HL-60 (cell line): ENCODE measurements around the gene LIPA.

Source experiments
- DNase-seq, 2 experiments: peaks; one replicate each; pipeline ENCODE4 v3.0.0-alpha.2; 2010 to 2020; ENCODE audit warnings: low read depth in 1 of 2, low spot score in 1 of 2
- H3K27ac ChIP-seq: fragments of 250-450 bp; sonication (Bioruptor Pico); replicated peaks from 2 replicates; pipeline ENCODE4 v1.5.1; 2020; ENCODE audit warnings: mild to moderate bottlenecking, moderate library complexity
- H3K27me3 ChIP-seq: fragments of 250-450 bp; sonication (Bioruptor Pico); 2 replicates; pipeline ENCODE4 v1.5.1; 2021; ENCODE audit warnings: mild to moderate bottlenecking, moderate library complexity; ENCODE audit not compliant: insufficient read depth, poor library complexity, severe bottlenecking
- H3K4me3 ChIP-seq: replicated peaks from 2 replicates; pipeline ENCODE4 v1.5.1; 2011; ENCODE audit warnings: mild to moderate bottlenecking, control low read depth, low read length; ENCODE audit not compliant: insufficient read depth
- GABPA ChIP-seq: IDR thresholded peaks from 2 replicates; pipeline ENCODE4 v1.6.1; 2012; ENCODE audit warnings: low read depth
- POLR2AphosphoS5 ChIP-seq: IDR thresholded peaks from 2 replicates; pipeline ENCODE4 v1.6.1; 2012; ENCODE audit warnings: low read depth
- SPI1 ChIP-seq: IDR thresholded peaks from 2 replicates; pipeline ENCODE4 v1.6.1; 2012; ENCODE audit warnings: low read depth, mild to moderate bottlenecking, borderline replicate concordance
- TF ChIP-seq, protein P1 (sequence below): IDR thresholded peaks from 2 replicates; pipeline ENCODE4 v1.6.1; 2012; ENCODE audit warnings: low read depth; ENCODE audit not compliant: insufficient replicate concordance
- TF ChIP-seq, protein P2 (sequence below): IDR thresholded peaks from one replicate; pipeline ENCODE4 v1.5.1; 2011; ENCODE audit warnings: low read length, control low read depth, inconsistent platforms; ENCODE audit not compliant: insufficient read depth

Gene LIPA

DNA sequence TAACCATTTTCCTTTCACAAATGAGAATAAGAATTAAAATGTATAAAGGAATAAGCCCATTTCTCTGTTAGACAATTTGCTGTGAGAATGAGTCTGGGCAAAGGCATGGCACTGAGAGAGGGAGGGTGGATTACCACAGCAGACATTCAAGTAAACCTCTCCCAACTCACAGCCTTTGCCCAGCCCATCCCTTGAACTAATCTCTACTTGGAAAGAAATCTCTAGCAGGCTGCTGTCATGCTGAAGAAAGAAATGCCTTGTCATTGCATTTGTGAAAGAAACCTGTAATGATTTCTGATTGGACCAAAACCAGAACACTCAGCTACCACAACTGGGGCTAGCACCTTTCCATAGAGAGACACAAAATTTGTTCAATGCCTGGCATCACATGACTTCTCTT lies 83.7 kb downstream of the LIPA start:
- H3K27ac ChIP-seq: no peak overlapping the region
- H3K4me3 ChIP-seq: no peak overlapping the region
- peaks cover 2% of the 10 kb centered on the region for H3K27me3 ChIP-seq
- TF ChIP-seq, protein P1, sequence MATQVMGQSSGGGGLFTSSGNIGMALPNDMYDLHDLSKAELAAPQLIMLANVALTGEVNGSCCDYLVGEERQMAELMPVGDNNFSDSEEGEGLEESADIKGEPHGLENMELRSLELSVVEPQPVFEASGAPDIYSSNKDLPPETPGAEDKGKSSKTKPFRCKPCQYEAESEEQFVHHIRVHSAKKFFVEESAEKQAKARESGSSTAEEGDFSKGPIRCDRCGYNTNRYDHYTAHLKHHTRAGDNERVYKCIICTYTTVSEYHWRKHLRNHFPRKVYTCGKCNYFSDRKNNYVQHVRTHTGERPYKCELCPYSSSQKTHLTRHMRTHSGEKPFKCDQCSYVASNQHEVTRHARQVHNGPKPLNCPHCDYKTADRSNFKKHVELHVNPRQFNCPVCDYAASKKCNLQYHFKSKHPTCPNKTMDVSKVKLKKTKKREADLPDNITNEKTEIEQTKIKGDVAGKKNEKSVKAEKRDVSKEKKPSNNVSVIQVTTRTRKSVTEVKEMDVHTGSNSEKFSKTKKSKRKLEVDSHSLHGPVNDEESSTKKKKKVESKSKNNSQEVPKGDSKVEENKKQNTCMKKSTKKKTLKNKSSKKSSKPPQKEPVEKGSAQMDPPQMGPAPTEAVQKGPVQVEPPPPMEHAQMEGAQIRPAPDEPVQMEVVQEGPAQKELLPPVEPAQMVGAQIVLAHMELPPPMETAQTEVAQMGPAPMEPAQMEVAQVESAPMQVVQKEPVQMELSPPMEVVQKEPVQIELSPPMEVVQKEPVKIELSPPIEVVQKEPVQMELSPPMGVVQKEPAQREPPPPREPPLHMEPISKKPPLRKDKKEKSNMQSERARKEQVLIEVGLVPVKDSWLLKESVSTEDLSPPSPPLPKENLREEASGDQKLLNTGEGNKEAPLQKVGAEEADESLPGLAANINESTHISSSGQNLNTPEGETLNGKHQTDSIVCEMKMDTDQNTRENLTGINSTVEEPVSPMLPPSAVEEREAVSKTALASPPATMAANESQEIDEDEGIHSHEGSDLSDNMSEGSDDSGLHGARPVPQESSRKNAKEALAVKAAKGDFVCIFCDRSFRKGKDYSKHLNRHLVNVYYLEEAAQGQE: no peak
- no peak for DNase-seq

DNA sequence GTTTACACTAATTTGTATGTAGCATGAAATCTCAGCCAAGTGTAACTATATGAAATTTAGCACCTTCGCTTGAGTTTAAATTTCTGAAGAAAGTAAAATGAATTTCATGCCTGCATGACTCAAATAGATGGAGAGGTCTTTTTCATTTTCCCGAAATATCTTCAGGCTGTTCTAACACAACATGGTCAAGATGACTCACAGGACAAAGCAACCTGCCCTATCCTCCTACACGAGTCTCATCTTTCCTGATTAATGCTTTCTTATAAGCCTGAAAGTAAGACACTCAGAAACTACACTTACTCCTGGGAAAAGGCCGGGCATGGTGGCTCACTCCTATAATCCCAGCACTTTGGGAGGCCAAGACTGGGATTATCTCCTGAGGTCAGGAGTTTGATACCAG lies 85.7 kb downstream of the LIPA start:
- H3K4me3 ChIP-seq: no peak overlapping the region
- no peak overlapping the region for H3K27ac ChIP-seq
- H3K27me3 ChIP-seq: no peaks in the 10 kb centered on the region
- TF ChIP-seq, protein P2, sequence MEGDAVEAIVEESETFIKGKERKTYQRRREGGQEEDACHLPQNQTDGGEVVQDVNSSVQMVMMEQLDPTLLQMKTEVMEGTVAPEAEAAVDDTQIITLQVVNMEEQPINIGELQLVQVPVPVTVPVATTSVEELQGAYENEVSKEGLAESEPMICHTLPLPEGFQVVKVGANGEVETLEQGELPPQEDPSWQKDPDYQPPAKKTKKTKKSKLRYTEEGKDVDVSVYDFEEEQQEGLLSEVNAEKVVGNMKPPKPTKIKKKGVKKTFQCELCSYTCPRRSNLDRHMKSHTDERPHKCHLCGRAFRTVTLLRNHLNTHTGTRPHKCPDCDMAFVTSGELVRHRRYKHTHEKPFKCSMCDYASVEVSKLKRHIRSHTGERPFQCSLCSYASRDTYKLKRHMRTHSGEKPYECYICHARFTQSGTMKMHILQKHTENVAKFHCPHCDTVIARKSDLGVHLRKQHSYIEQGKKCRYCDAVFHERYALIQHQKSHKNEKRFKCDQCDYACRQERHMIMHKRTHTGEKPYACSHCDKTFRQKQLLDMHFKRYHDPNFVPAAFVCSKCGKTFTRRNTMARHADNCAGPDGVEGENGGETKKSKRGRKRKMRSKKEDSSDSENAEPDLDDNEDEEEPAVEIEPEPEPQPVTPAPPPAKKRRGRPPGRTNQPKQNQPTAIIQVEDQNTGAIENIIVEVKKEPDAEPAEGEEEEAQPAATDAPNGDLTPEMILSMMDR: no peak
- no peak for TF ChIP-seq GABPA
- TF ChIP-seq, protein P1: no peak
- no peak for DNase-seq

DNA sequence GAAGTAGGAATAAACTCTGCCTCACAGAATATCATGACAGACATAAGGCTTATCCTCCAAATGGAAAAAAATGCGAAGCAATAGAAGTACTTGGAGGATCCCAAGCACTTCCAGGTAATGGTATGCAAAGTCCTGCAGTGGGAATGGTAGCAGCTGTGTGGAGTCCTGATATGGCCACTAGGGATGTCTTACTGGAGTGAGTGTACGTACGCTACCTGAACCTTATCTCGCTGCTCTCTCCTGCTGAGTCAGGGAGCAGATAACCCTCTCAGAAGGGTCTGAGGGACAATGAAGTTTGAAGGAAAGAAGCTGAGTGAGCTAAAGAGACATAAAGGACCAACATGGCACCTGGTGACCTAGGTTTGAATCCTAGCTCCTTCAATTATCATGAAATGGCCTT lies 86.7 kb downstream of the LIPA start:
- Histone ChIP-seq H3K27ac (no peak overlapping the region), H3K4me3 (no peak overlapping the region), H3K27me3 (peaks cover 2% of the 10 kb centered on the region)
- TF ChIP-seq, protein P2: no peak
- TF ChIP-seq, protein P1: no peak
- TF ChIP-seq GABPA (no peak), POLR2AphosphoS5 (no peak), SPI1 (no peak)
- DNase-seq: no peak

DNA sequence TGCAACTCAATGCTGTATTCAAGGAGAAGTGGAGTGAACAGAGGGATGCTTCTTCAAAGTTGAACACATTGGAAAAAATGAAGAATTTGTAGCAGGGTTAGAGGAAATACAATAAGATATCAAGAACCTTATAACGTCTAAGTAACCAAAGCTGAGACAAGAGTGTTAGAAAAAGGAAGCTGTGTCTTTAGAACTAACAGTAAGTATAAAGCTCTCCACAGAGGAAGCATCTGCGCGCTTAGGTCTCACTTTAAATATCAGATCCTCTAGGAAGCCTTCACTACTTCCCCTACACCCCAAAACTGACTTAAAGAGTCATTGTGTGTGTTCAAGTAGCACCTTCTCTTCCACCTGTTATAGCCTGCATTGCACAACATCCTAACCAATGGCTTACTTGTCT lies 87.5 kb downstream of the LIPA start:
- H3K4me3 ChIP-seq: no peak overlapping the region
- no peak overlapping the region; the same call in 1 of the 2 replicates for H3K27ac ChIP-seq
- TF ChIP-seq POLR2AphosphoS5: no peak
- peak; percentile 9; the same call in 1 of the 2 replicates for TF ChIP-seq SPI1
- DNase-seq: peak; percentile 22
- peaks cover 2% of the 10 kb centered on the region for H3K27me3 ChIP-seq
